Measurements from ENCODE around the gene L3MBTL2.

The L3MBTL2 gene

GRCh38 chr22:41249442-41249841 lies 44.3 kb downstream of the L3MBTL2 start:
- no peak overlapping the region for H3K9ac ChIP-seq (ENCODE audit: low read length)

GRCh38 chr22:41250127-41250526 lies 45.0 kb downstream of the L3MBTL2 start:
- H3K4me1 ChIP-seq (ENCODE audit: low read length), result no peaks in the 10 kb centered on the region
- H3K4me3 ChIP-seq (ENCODE audit: low read length), result no peak overlapping the region
- H3K27me3 ChIP-seq (ENCODE audit: low read depth, low read length), result no peaks in the 10 kb centered on the region
- H3K27ac ChIP-seq (ENCODE audit: low read length), result no peak overlapping the region
- H4K20me1 ChIP-seq (ENCODE audit: insufficient read depth, low read length), result no peaks in the 10 kb centered on the region
- no peak for TF ChIP-seq CTCF (IDR thresholded peaks at IDR 0.05; ENCODE audit: low read depth, low read length)
- no peak overlapping the region for H2AFZ ChIP-seq (ENCODE audit: low read depth, low read length)
- no peak overlapping the region for H3K4me2 ChIP-seq (ENCODE audit: low read length)
- no peaks in the 10 kb centered on the region for H3K9me3 ChIP-seq (ENCODE audit: insufficient read depth, low read length)
- peaks cover 74% of the 10 kb centered on the region for H3K36me3 ChIP-seq (replicated peaks; ENCODE audit: low read depth, low read length)
- no peak overlapping the region for H3K9ac ChIP-seq (ENCODE audit: low read length)
- no peaks in the 10 kb centered on the region for H3K79me2 ChIP-seq (ENCODE audit: low read length)

More at GRCh38 chr22:41249442-41249841, 44.3 kb downstream of the L3MBTL2 start:
- Histone ChIP-seq H3K4me1 (ENCODE audit: low read length) (no peaks in the 10 kb centered on the region), H3K4me3 (ENCODE audit: low read length) (no peak overlapping the region), H4K20me1 (ENCODE audit: insufficient read depth, low read length) (no peaks in the 10 kb centered on the region), H3K36me3 (replicated peaks; ENCODE audit: low read depth, low read length) (peaks cover 70% of the 10 kb centered on the region), H3K79me2 (ENCODE audit: low read length) (no peaks in the 10 kb centered on the region), H3K27ac (ENCODE audit: low read length) (no peak overlapping the region), H3K9me3 (ENCODE audit: insufficient read depth, low read length) (no peaks in the 10 kb centered on the region), H3K4me2 (ENCODE audit: low read length) (no peak overlapping the region), H3K27me3 (ENCODE audit: low read depth, low read length) (no peaks in the 10 kb centered on the region), H2AFZ (ENCODE audit: low read depth, low read length) (no peak overlapping the region)
- TF ChIP-seq EZH2phosphoT487 (IDR thresholded peaks at IDR 0.05; ENCODE audit: low read depth) (no peak), CTCF (IDR thresholded peaks at IDR 0.05; ENCODE audit: low read depth, low read length) (no peak)

- no peak overlapping the region for H3K4me3 ChIP-seq (ENCODE audit: low read length)
- H3K36me3 ChIP-seq (replicated peaks; ENCODE audit: low read depth, low read length), result peaks cover 76% of the 10 kb centered on the region
- TF ChIP-seq EZH2phosphoT487 (IDR thresholded peaks at IDR 0.05; ENCODE audit: low read depth), result no peak
- TF ChIP-seq CTCF (IDR thresholded peaks at IDR 0.05; ENCODE audit: low read depth, low read length), result no peak
- H3K27ac ChIP-seq (ENCODE audit: low read length), result no peak overlapping the region
- H3K9me3 ChIP-seq (ENCODE audit: insufficient read depth, low read length), result no peaks in the 10 kb centered on the region
- no peaks in the 10 kb centered on the region for H4K20me1 ChIP-seq (ENCODE audit: insufficient read depth, low read length)
- H2AFZ ChIP-seq (ENCODE audit: low read depth, low read length), result no peak overlapping the region
- no peak overlapping the region for H3K9ac ChIP-seq (ENCODE audit: low read length)
- no peak overlapping the region for H3K4me2 ChIP-seq (ENCODE audit: low read length)
- no peaks in the 10 kb centered on the region for H3K27me3 ChIP-seq (ENCODE audit: low read depth, low read length)
- no peaks in the 10 kb centered on the region for H3K79me2 ChIP-seq (ENCODE audit: low read length)
- no peaks in the 10 kb centered on the region for H3K4me1 ChIP-seq (ENCODE audit: low read length)
Measured at GRCh38 chr22:41252365-41252764, 47.3 kb downstream of the L3MBTL2 start.

- H3K79me2 ChIP-seq (ENCODE audit: low read length), result no peaks in the 10 kb centered on the region
- no peak overlapping the region for H3K9ac ChIP-seq (ENCODE audit: low read length)
- H2AFZ ChIP-seq (ENCODE audit: low read depth, low read length), result no peak overlapping the region
- peaks cover 78% of the 10 kb centered on the region for H3K36me3 ChIP-seq (replicated peaks; ENCODE audit: low read depth, low read length)
- H3K4me3 ChIP-seq (ENCODE audit: low read length), result no peak overlapping the region
- H3K9me3 ChIP-seq (ENCODE audit: insufficient read depth, low read length), result no peaks in the 10 kb centered on the region
- H3K4me2 ChIP-seq (ENCODE audit: low read length), result no peak overlapping the region
- no peaks in the 10 kb centered on the region for H3K27me3 ChIP-seq (ENCODE audit: low read depth, low read length)
- no peaks in the 10 kb centered on the region for H3K4me1 ChIP-seq (ENCODE audit: low read length)
- no peak overlapping the region for H3K27ac ChIP-seq (ENCODE audit: low read length)
- TF ChIP-seq CTCF (IDR thresholded peaks at IDR 0.05; ENCODE audit: low read depth, low read length), result no peak
- TF ChIP-seq EZH2phosphoT487 (IDR thresholded peaks at IDR 0.05; ENCODE audit: low read depth), result no peak
- H4K20me1 ChIP-seq (ENCODE audit: insufficient read depth, low read length), result no peaks in the 10 kb centered on the region
Measured at GRCh38 chr22:41254230-41254629, 49.1 kb downstream of the L3MBTL2 start.

Data from OCI-LY3 (cell line).